Activated naive CD8-positive, alpha-beta T cell treated with anti-CD3 and anti-CD28 coated beads, Interleukin-2, amount 10 ng/mL, durations not matched to agents 7 days and 5 days (primary cell): ENCODE data around the gene TSC2. TPM values are rescaled to one million over a fixed set of nuclear protein-coding genes. Genes with fewer than 3 reads are reported as not detected.
A peak's percentile ranks its signal among the peaks of the same experiment; 100 is the strongest.

Experiments used
- ATAC-seq: fragments of 150-1000 bp; cut with Tn5 transposase; one replicate; pipeline ENCODE4 v1.10.0; 2021; ENCODE audit warnings: low read depth, moderate library complexity
- POLR2A ChIA-PET: fragments of 350-600 bp; sonication (Branson Sonifier 250); formaldehyde crosslinking; loops from one replicate; lab custom pipeline; 2021; ENCODE audit warnings: antibody characterized with exemption; lab: Charles Lee
- DNase-seq: peaks from one replicate; pipeline ENCODE4 v3.0.0; 2021
- H3K27ac Mint-ChIP-seq: one replicate; pipeline ENCODE4 v1.8.0; 2022; ENCODE audit warnings: mild to moderate bottlenecking, mixed read lengths
- H3K27me3 Mint-ChIP-seq: one replicate; pipeline ENCODE4 v1.8.0; 2022; ENCODE audit warnings: mild to moderate bottlenecking, moderate library complexity, mixed read lengths
- H3K36me3 Mint-ChIP-seq: one replicate; pipeline ENCODE4 v1.8.0; 2021; ENCODE audit warnings: mild to moderate bottlenecking, mixed read lengths
- H3K4me1 Mint-ChIP-seq: one replicate; pipeline ENCODE4 v1.8.0; 2021; ENCODE audit warnings: mixed read lengths
- H3K4me3 Mint-ChIP-seq: one replicate; pipeline ENCODE4 v1.8.0; 2022; ENCODE audit warnings: mild to moderate bottlenecking, moderate library complexity, mixed read lengths
- H3K9me3 Mint-ChIP-seq: one replicate; pipeline ENCODE4 v1.8.0; 2021; ENCODE audit warnings: mixed read lengths
- total RNA-seq, 2 experiments: library from RNA; stranded (reverse); gene quantifications; one replicate each; pipeline ENCODE4 v1.2.3, GENCODE V29; 2021

The TSC2 gene
- total RNA-seq, 2 experiments from 2014 or later = 113 to 125 TPM

DNA sequence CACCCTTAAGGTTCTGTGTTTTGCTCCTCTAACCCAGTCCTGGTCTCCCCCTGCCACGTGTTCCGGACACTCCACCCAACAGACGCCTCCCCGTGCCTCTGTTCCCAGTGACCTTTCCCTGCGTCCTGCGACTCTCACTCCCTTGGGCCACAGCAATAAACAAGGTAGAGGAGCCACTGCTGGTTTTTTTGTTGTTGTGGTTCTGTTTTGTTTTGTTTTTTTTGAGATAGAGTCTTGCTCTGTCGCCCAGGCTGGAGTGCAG lies 31.9 kb upstream of the TSC2 start:
- DNase-seq = no peak
- Mint-ChIP-seq H3K4me3 (no peak overlapping the region), H3K36me3 (no peaks in the 10 kb centered on the region), H3K27me3 (peaks cover 18% of the 10 kb centered on the region), H3K27ac (no peak overlapping the region), H3K4me1 (peaks cover 1% of the 10 kb centered on the region), H3K9me3 (no peaks in the 10 kb centered on the region)
- POLR2A ChIA-PET = interaction anchor here (1.4 kb wide), 1 partner anchor 139 kb away, joined by 6 read pairs; no protein-coding TSS in a partner anchor
- no peak for ATAC-seq

- DNase-seq (no peak), ATAC-seq (no peak)
- no peaks in the 10 kb centered on the region for H3K9me3 Mint-ChIP-seq
- no peak overlapping the region for H3K4me3 Mint-ChIP-seq
- peaks cover 23% of the 10 kb centered on the region for H3K27me3 Mint-ChIP-seq
- peaks cover 1% of the 10 kb centered on the region for H3K4me1 Mint-ChIP-seq
- no peak overlapping the region for H3K27ac Mint-ChIP-seq
- H3K36me3 Mint-ChIP-seq = no peaks in the 10 kb centered on the region
- POLR2A ChIA-PET = interaction anchor here (1.4 kb wide), 1 partner anchor 138 kb away, joined by 6 read pairs; no protein-coding TSS in a partner anchor
Observed at GRCh38 chr16:2016407-2016922, 31.3 kb upstream of the TSC2 start.

DNA sequence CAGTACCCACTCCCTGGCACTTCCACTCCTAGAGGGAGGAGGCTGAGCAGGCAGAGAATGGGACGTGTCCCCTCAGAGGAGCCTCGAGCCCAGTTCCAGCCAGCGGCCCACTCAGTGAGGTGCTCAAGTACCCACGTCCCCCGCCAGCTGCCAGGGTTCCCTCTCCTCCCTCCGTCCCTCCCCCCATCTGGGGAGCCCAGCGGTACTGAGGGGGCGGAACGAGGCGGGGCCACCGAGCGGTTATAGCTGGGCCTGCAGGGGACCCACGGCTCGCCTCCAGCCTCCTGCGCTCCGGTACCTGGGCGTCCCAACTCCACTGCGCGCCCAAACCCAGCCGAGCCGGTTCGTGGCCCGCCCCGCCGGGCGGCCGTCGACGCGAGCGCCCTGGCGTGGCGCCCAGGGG lies 28.3 kb upstream of the TSC2 start, which contains the start of gene NPW:
NPW (plus strand) TSS at position 268 of the 403 bp plus-strand sequence.
- H3K27me3 Mint-ChIP-seq = peaks cover 34% of the 10 kb centered on the region
- ATAC-seq (peak; percentile 15), DNase-seq (no peak)
- peak within 1 kb of the TSS; percentile 50 for H3K4me3 Mint-ChIP-seq
- peaks cover 13% of the 10 kb centered on the region for H3K4me1 Mint-ChIP-seq
- no peaks in the 10 kb centered on the region for H3K36me3 Mint-ChIP-seq
- POLR2A ChIA-PET = interaction anchor here (0.6 to 2.3 kb wide), 3 partner anchors 55 to 136 kb away, joined by 3 to 15 read pairs (median 6); partner anchors contain the start of genes RPS2 and TRAF7
- H3K9me3 Mint-ChIP-seq = no peaks in the 10 kb centered on the region
- H3K27ac Mint-ChIP-seq = no peak within 1 kb of the TSS

GRCh38 chr16:2019921-2020831 lies 27.6 kb upstream of the TSC2 start:
- H3K27ac Mint-ChIP-seq = no peak overlapping the region
- peaks cover 13% of the 10 kb centered on the region for H3K4me1 Mint-ChIP-seq
- no peaks in the 10 kb centered on the region for H3K36me3 Mint-ChIP-seq
- ATAC-seq (no peak), DNase-seq (no peak)
- no peaks in the 10 kb centered on the region for H3K9me3 Mint-ChIP-seq
- H3K27me3 Mint-ChIP-seq = peaks cover 37% of the 10 kb centered on the region
- H3K4me3 Mint-ChIP-seq = peak overlapping the region; percentile 50
- POLR2A ChIA-PET = interaction anchor here (1.5 to 2.3 kb wide), 2 partner anchors 55 to 135 kb away, joined by 6 to 15 read pairs; partner anchors contain the start of genes RPS2 and TRAF7

DNA sequence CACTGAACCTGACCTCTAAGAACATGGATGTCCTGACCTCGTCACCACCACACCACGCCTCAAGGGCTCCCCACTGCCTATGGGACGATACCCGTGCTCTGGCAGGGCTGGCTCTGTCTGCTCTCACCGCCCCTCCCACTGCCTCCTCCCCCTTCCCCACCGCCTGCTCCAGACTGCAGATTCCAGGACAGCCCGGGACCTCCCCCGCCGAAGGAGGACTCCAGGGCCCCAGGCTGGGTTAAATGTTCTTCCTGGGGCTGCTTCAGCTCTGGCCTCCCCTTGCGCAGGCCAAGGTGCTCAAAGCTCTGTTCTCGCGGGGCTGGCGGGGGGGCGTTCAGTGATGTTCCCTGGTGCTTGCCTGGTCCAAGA lies 25.1 kb upstream of the TSC2 start:
- Mint-ChIP-seq H3K4me1 (peaks cover 16% of the 10 kb centered on the region), H3K27ac (no peak overlapping the region), H3K9me3 (no peaks in the 10 kb centered on the region), H3K27me3 (peaks cover 41% of the 10 kb centered on the region), H3K36me3 (no peaks in the 10 kb centered on the region), H3K4me3 (peak overlapping the region; percentile 80)
- ATAC-seq (peak; percentile 20), DNase-seq (no peak)
- POLR2A ChIA-PET = interaction anchor here (0.6 to 2.0 kb wide), 5 partner anchors 11 to 132 kb away, joined by 3 to 19 read pairs (median 5); partner anchors contain the start of genes PKD1 and TRAF7

GRCh38 chr16:2023092-2024031 lies 24.4 kb upstream of the TSC2 start:
- H3K27me3 Mint-ChIP-seq = peaks cover 36% of the 10 kb centered on the region
- ATAC-seq = peak; percentile 62
- H3K4me1 Mint-ChIP-seq = peaks cover 16% of the 10 kb centered on the region
- peak overlapping the region; percentile 78 for H3K27ac Mint-ChIP-seq
- peak overlapping the region; percentile 80 for H3K4me3 Mint-ChIP-seq
- no peaks in the 10 kb centered on the region for H3K9me3 Mint-ChIP-seq
- peak; percentile 99 for DNase-seq
- no peaks in the 10 kb centered on the region for H3K36me3 Mint-ChIP-seq
- POLR2A ChIA-PET = interaction anchor here (0.6 to 3.0 kb wide), 6 partner anchors 24 to 132 kb away, joined by 3 to 19 read pairs (median 6); partner anchors contain the start of genes NTHL1, PKD1, TRAF7 and TSC2

DNA sequence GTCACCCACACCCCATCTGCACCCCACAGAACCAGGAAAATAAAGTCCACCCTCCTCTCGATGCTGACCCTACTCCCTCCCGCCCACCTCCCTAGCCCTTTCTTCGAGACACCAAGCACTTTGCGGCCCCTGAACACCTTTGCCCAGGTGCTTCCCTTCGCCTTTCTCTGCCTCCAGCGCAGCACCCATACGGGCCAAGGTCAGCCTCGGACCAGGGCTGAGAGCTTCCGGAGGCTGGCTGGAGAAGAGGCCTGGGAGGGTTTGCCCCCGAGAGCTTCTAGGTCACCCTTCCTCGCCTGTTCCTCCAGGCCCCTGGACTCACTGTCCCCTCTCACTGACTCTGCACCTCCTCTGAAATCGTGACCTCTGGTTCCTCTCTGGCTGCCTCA lies 23.8 kb upstream of the TSC2 start:
- Mint-ChIP-seq H3K4me3 (no peak overlapping the region), H3K9me3 (no peaks in the 10 kb centered on the region), H3K27me3 (peaks cover 36% of the 10 kb centered on the region), H3K4me1 (peaks cover 16% of the 10 kb centered on the region), H3K27ac (peak overlapping the region; percentile 47), H3K36me3 (no peaks in the 10 kb centered on the region)
- DNase-seq = no peak
- POLR2A ChIA-PET = interaction anchor here (0.6 to 3.0 kb wide), 4 partner anchors 9 to 131 kb away, joined by 3 to 13 read pairs (median 5); partner anchors contain the start of genes NTHL1, TRAF7 and TSC2
- no peak for ATAC-seq

DNA sequence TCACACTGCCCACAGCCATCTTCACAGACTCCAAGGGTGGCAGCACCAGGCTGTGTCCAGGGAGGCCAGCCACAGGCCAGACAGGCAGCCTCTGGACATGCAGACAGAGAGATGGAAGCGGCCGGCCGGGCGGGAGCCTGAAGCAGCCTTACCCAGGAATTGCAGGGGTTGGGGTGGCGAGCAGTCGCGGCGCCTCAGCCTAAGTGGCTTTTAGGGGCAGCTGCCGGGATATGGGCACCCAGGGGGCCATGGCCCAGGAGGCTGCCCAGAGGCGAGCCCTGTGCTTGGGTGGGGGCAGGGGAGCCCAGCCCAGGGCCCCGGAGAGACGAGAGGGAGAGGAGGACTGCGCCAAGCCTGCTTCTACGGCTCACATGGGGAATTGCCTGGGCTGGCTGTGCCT lies 22.5 kb upstream of the TSC2 start:
- Mint-ChIP-seq H3K36me3 (no peaks in the 10 kb centered on the region), H3K4me3 (peak overlapping the region; percentile 45), H3K27me3 (peaks cover 34% of the 10 kb centered on the region), H3K4me1 (peaks cover 16% of the 10 kb centered on the region), H3K9me3 (no peaks in the 10 kb centered on the region), H3K27ac (no peak overlapping the region)
- ATAC-seq (no peak), DNase-seq (no peak)
- POLR2A ChIA-PET = interaction anchor here (3.0 kb wide), 1 partner anchor 130 kb away, joined by 13 read pairs; the partner anchor contains the start of gene TRAF7

GRCh38 chr16:2025878-2026460 lies 21.8 kb upstream of the TSC2 start:
- POLR2A ChIA-PET = interaction anchor here (1.3 to 3.0 kb wide), 2 partner anchors 17 to 129 kb away, joined by 3 to 13 read pairs; partner anchors contain the start of genes TRAF7 and ZNF598
- ATAC-seq (no peak), DNase-seq (no peak)
- H3K4me3 Mint-ChIP-seq = peak overlapping the region; percentile 45
- H3K9me3 Mint-ChIP-seq = no peaks in the 10 kb centered on the region
- H3K27ac Mint-ChIP-seq = no peak overlapping the region
- peaks cover 15% of the 10 kb centered on the region for H3K4me1 Mint-ChIP-seq
- no peaks in the 10 kb centered on the region for H3K36me3 Mint-ChIP-seq
- peaks cover 27% of the 10 kb centered on the region for H3K27me3 Mint-ChIP-seq

GRCh38 chr16:2026461-2027023 lies 21.2 kb upstream of the TSC2 start, which contains the start of gene NHERF2:
TSS of gene NHERF2 (plus strand) at chr16:2026902. CDS start at chr16:2027006, 104 bp downstream.
- POLR2A ChIA-PET = interaction anchor here (1.0 to 3.0 kb wide), 4 partner anchors 17 to 128 kb away, joined by 3 to 13 read pairs (median 4); partner anchors contain the start of genes NTHL1, TRAF7, TSC2 and ZNF598
- ATAC-seq (peak; percentile 15), DNase-seq (peak; percentile 66)
- no peaks in the 10 kb centered on the region for H3K9me3 Mint-ChIP-seq
- H3K4me3 Mint-ChIP-seq = peak within 1 kb of the TSS; percentile 47
- no peak within 1 kb of the TSS for H3K27ac Mint-ChIP-seq
- peaks cover 21% of the 10 kb centered on the region for H3K27me3 Mint-ChIP-seq
- H3K36me3 Mint-ChIP-seq = no peaks in the 10 kb centered on the region
- peaks cover 15% of the 10 kb centered on the region for H3K4me1 Mint-ChIP-seq

DNA sequence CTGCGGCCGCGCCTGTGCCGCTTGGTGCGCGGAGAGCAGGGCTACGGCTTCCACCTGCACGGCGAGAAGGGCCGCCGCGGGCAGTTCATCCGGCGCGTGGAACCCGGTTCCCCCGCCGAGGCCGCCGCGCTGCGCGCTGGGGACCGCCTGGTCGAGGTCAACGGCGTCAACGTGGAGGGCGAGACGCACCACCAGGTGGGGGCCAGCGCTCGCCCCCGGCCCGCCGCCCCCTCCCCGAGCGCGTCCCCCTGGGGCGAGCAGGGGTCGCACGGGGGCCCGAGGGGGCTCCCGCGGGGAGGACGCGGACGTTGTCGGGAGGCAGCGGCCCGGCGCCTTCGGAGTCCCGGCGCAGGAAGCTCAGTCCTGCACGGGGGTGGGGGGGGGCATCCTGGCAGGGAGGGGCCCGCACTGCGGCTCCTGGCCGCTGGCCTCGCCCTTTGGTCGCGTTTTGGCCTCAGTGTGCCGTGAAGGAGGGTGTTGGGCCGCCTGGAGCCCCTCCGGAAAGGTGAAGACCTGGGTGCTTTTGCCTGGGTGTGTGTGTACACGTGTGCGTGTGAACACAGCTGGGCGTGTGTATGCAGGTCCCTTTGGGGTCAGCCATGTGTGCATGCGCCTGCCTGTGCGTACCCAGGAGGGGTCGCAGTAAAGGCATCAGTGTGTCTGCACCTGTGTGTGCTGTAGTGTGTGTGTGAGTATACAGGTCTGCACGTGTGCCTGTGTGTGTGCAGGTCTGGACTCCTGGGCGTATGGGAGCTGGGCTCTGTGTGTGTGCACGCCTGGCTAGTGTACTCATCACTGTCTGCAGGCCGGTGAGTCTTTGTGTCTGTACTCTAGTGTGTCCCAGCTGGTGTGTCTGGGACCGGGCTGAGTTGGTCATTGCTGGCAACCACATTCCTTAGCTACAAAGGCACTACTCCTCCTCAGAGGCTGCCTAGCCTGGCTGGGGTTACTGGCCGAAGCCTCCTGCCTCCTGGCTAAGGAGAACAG lies 20.5 kb upstream of the TSC2 start:
- no peak overlapping the region for H3K27ac Mint-ChIP-seq
- peak; percentile 21 for ATAC-seq
- H3K36me3 Mint-ChIP-seq = no peaks in the 10 kb centered on the region
- H3K4me1 Mint-ChIP-seq = peaks cover 15% of the 10 kb centered on the region
- peaks cover 14% of the 10 kb centered on the region for H3K27me3 Mint-ChIP-seq
- DNase-seq = peak; percentile 60
- H3K9me3 Mint-ChIP-seq = no peaks in the 10 kb centered on the region
- POLR2A ChIA-PET = interaction anchor here (0.8 to 1.3 kb wide), 4 partner anchors 18 to 128 kb away, joined by 3 to 4 read pairs (median 4); partner anchors contain the start of genes NTHL1, TRAF7, TSC2 and ZNF598
- peak overlapping the region; percentile 47 for H3K4me3 Mint-ChIP-seq
